Loucy (cell line): Measurements from ENCODE around the gene TEX9.

Source experiments
- CTCF ChIP-seq: fragments of 200-600 bp; sonication (generic); conservative IDR thresholded peaks from 2 replicates; pipeline ENCODE4 v1.5.1; 2014; ENCODE audit warnings: mild to moderate bottlenecking, antibody characterized with exemption, low read length
- EZH2phosphoT487 ChIP-seq: fragments of 200-600 bp; IDR thresholded peaks from 2 replicates; pipeline ENCODE4 v1.6.1; 2018; ENCODE audit warnings: antibody characterized with exemption, mild to moderate bottlenecking, moderate library complexity, borderline replicate concordance

- no peak for TF ChIP-seq CTCF
- TF ChIP-seq EZH2phosphoT487: no peak
These were observed 28.0 kb upstream of the TEX9 start for GRCh38 chr15:56337084-56337725.
